A549 (cell line): ENCODE measurements around the gene TRPV3. TPM values are rescaled to one million over a fixed set of nuclear protein-coding genes. Genes with fewer than 3 reads are reported as not detected.

Experiments
- ATAC-seq, 2 experiments: fragments of 200-7000 bp in 1 of 2; fragments of >200 bp in 1 of 2; cut with Nextera tagmentation in 1 of 2; cut with Tn5 transposase in 1 of 2; 3 replicates each; pipeline versions ENCODE4 v1.8.0 to v1.9.1; 2018 to 2020; ENCODE audit warnings: mild to moderate bottlenecking in 1 of 2, moderate library complexity in 1 of 2
- CTCF ChIA-PET: fragments of 300-600 bp; sonication (Branson Sonifier 250); formaldehyde crosslinking; extraction: SDS; loops from one replicate; lab custom pipeline; 2021; ENCODE audit warnings: antibody characterized with exemption, inconsistent platforms; lab: Yijun Ruan, JAX
- POLR2A ChIA-PET: fragments of 350-600 bp; formaldehyde crosslinking; extraction: SDS; loops from one replicate; lab custom pipeline; 2021; ENCODE audit warnings: antibody characterized with exemption, inconsistent platforms; lab: Yijun Ruan, JAX
- DNase-seq, 2 experiments: peaks; one replicate each; pipeline versions ENCODE4 v3.0.0 to v3.0.0-alpha.2; 2011 to 2016; ENCODE audit warnings: low read depth in 1 of 2, low spot score in 1 of 2
- FAIRE-seq: peaks from 2 replicates; lab custom pipeline; 2011; peaks lifted over from hg19 to GRCh38; lab: Jason Lieb, UNC
- H3K27ac ChIP-seq, 2 experiments: fragments of >200 bp; sonication (Bioruptor Twin); formaldehyde crosslinking; 3 replicates each; pipeline ENCODE4 v1.5.1; 2016 to 2017
- H3K4me1 ChIP-seq: fragments of >200 bp; sonication (Bioruptor Twin); formaldehyde crosslinking; 3 replicates; pipeline ENCODE4 v1.6.1; 2016
- H3K4me2 ChIP-seq: fragments of >200 bp; sonication (Bioruptor Twin); formaldehyde crosslinking; 3 replicates; pipeline ENCODE4 v1.6.1; 2016
- H3K4me3 ChIP-seq: fragments of >200 bp; sonication (Bioruptor Twin); formaldehyde crosslinking; 3 replicates; pipeline ENCODE4 v1.5.1; 2016
- H3K9me3 ChIP-seq: fragments of >200 bp; sonication (Bioruptor Twin); formaldehyde crosslinking; 3 replicates; pipeline ENCODE4 v1.6.1; 2016
- CTCF ChIP-seq: fragments of >200 bp; sonication (Bioruptor Twin); formaldehyde crosslinking; IDR thresholded peaks from 3 replicates; pipeline ENCODE4 v1.5.1; 2016
- E2F6 ChIP-seq: IDR thresholded peaks from 2 replicates; pipeline ENCODE4 v1.6.1; 2012; ENCODE audit warnings: low read depth, borderline replicate concordance
- EHF ChIP-seq: fragments of 250-450 bp; sonication (Bioruptor Pico); IDR thresholded peaks from 2 replicates; pipeline ENCODE4 v1.5.0; 2020; ENCODE audit warnings: mild to moderate bottlenecking
- EP300 ChIP-seq, 2 experiments: fragments of >200 bp; sonication (Bioruptor Twin); formaldehyde crosslinking; IDR thresholded peaks; 2 replicates in 1 of 2; 3 replicates in 1 of 2; pipeline ENCODE4 v1.6.1; 2016 to 2017
- ESRRA ChIP-seq: fragments of 150-350 bp; IDR thresholded peaks from 2 replicates; pipeline ENCODE4 v1.6.1; 2014; ENCODE audit warnings: mild to moderate bottlenecking, low read length, borderline replicate concordance
- FOSL2 ChIP-seq, 2 experiments: fragments of 450-650 bp in 1 of 2; fragments of >200 bp in 1 of 2; sonication (Bioruptor Twin) in 1 of 2; formaldehyde crosslinking; IDR thresholded peaks; 2 replicates each; pipeline versions ENCODE4 v1.5.0 to v1.6.1; 2016 to 2020; ENCODE audit warnings: mild to moderate bottlenecking in 1 of 2, moderate library complexity in 1 of 2
- GATA3 ChIP-seq: IDR thresholded peaks from 2 replicates; pipeline ENCODE4 v1.6.1; 2012; ENCODE audit warnings: borderline replicate concordance
- HEYL ChIP-seq: fragments of 250-450 bp; sonication (Bioruptor Pico); IDR thresholded peaks from 2 replicates; pipeline ENCODE4 v1.8.0; 2021; ENCODE audit warnings: mild to moderate bottlenecking, moderate library complexity
- HMGXB4 ChIP-seq: fragments of 250-450 bp; sonication (Bioruptor Pico); IDR thresholded peaks from 2 replicates; pipeline ENCODE4 v1.5.0; 2021; ENCODE audit warnings: mild to moderate bottlenecking, moderate library complexity, borderline replicate concordance
- JUN ChIP-seq, 2 experiments: fragments of >200 bp; sonication (Bioruptor Twin); formaldehyde crosslinking; IDR thresholded peaks; 2 replicates in 1 of 2; 3 replicates in 1 of 2; pipeline ENCODE4 v1.6.1; 2016 to 2017
- JUNB ChIP-seq: fragments of >200 bp; sonication (Bioruptor Twin); formaldehyde crosslinking; IDR thresholded peaks from 2 replicates; pipeline ENCODE4 v1.6.1; 2016
- KDM1A ChIP-seq: fragments of 200-600 bp; sonication (generic); IDR thresholded peaks from 2 replicates; pipeline ENCODE4 v1.6.1; 2016; ENCODE audit warnings: low read depth, mild to moderate bottlenecking
- MAFK ChIP-seq: fragments of 450-650 bp; IDR thresholded peaks from 2 replicates; pipeline ENCODE4 v1.6.1; 2014; ENCODE audit not compliant: partially characterized antibody
- MAX ChIP-seq: IDR thresholded peaks from 2 replicates; pipeline ENCODE4 v1.6.1; 2012
- NFE2L2 ChIP-seq: fragments of 150-350 bp; conservative IDR thresholded peaks from 2 replicates; pipeline ENCODE4 v1.6.1; 2014; ENCODE audit warnings: low read length
- NPAS2 ChIP-seq: fragments of 250-450 bp; sonication (Bioruptor Pico); IDR thresholded peaks from 2 replicates; pipeline ENCODE4 v1.8.0; 2022; ENCODE audit warnings: mild to moderate bottlenecking, moderate library complexity, borderline replicate concordance
- POLR2AphosphoS2 ChIP-seq: conservative IDR thresholded peaks from 2 replicates; pipeline ENCODE4 v1.6.1; 2012; ENCODE audit warnings: low read length, improper control_type of control experiment, inconsistent platforms
- RAD21 ChIP-seq, 2 experiments: fragments of >200 bp in 1 of 2; sonication (Bioruptor Twin) in 1 of 2; formaldehyde crosslinking in 1 of 2; IDR thresholded peaks in 1 of 2; conservative IDR thresholded peaks in 1 of 2; 2 replicates in 1 of 2; 3 replicates in 1 of 2; pipeline ENCODE4 v1.6.1; 2012 to 2018; ENCODE audit warnings: inconsistent platforms in 1 of 2
- RARB ChIP-seq: fragments of 250-450 bp; sonication (Bioruptor Pico); IDR thresholded peaks from 2 replicates; pipeline ENCODE4 v1.8.0; 2021; ENCODE audit warnings: mild to moderate bottlenecking, moderate library complexity
- RCOR1 ChIP-seq: fragments of 150-350 bp; IDR thresholded peaks from 2 replicates; pipeline ENCODE4 v1.6.1; 2014; ENCODE audit warnings: antibody characterized with exemption, low read length, low read depth
- RFX5 ChIP-seq: fragments of 450-650 bp; IDR thresholded peaks from 2 replicates; pipeline ENCODE4 v1.7.1; 2014; ENCODE audit warnings: antibody characterized with exemption, mild to moderate bottlenecking, moderate library complexity
- SMC3 ChIP-seq: fragments of >200 bp; sonication (Bioruptor Twin); formaldehyde crosslinking; IDR thresholded peaks from 3 replicates; pipeline ENCODE4 v1.6.1; 2018; ENCODE audit warnings: inconsistent platforms
- USF2 ChIP-seq: fragments of 450-650 bp; IDR thresholded peaks from 2 replicates; pipeline ENCODE4 v1.6.1; 2014; ENCODE audit warnings: antibody characterized with exemption
- WGBS: methylation state at CpG from one replicate; pipeline ENCODE4 v1.1.6; 2017; ENCODE audit errors: missing lambda C conversion rate; 5-methylcytosine and 5-hydroxymethylcytosine counted together
- polyA plus RNA-seq, 4 experiments: library from polyadenylated mRNA; depleted of rRNA in 3 of 4; stranded (reverse); fragments of >200 nt; fragmentation: RNase III in 1 of 4; extraction: RNeasy Plus Mini Kit Qiagen cat#74134 plus additional on column Dnase treatment in 1 of 4; gene quantifications; 2 replicates in 3 of 4; 3 replicates in 1 of 4; pipeline ENCODE4 v1.2.3, GENCODE V29; 2011 to 2017
- TF ChIP-seq, protein P1 (sequence below): fragments of >200 bp; sonication (Bioruptor Twin); formaldehyde crosslinking; IDR thresholded peaks from 2 replicates; pipeline ENCODE4 v1.6.1; 2016
- TF ChIP-seq, protein P2 (sequence below): fragments of >200 bp; sonication (Bioruptor Twin); formaldehyde crosslinking; IDR thresholded peaks from 3 replicates; pipeline ENCODE4 v1.6.1; 2016

Gene TRPV3
- polyA plus RNA-seq, 2 of the 4 experiments (the other 2 are of a cell fraction) = 0.46 to 1.2 TPM

DNA sequence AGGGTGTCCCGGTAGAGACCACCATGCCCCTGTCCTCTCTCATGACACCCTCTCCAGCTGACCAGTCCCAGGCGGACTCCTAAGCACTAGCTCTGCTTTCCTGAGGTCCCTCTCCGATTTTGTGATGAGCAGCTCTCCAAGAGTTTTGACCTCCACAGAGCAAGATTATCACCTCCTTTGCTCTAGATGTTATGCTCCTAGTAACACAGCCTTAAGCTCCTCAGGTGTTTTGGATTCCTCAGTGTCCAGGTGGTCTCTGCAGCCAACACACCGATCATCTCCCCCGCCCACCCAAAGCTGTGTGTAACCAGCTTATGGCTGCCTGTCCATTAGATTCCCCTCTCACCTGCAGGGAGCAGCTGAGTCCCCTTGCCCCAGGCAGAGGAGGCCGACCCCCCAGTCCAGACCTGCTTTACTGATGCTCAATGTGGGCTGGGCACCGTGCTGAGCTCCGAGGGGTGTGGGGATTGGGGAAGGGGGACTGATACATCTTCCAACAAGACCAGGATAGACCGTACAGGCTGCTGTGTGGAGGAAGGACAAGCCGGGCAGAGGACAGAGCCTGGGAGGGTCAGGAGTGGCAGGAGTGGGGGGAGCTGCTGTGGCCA lies 2.3 kb downstream of the TRPV3 start:
- no peak for ATAC-seq
- TF ChIP-seq RFX5 (no peak), JUN (IDR thresholded peaks at IDR 0.05) (no peak), CTCF (no peak), SMC3 (no peak), NFE2L2 (no peak), E2F6 (no peak), EHF (CRISPR knock-in tag) (no peak), HEYL (no peak), EP300 (IDR thresholded peaks at IDR 0.05) (no peak), MAX (no peak), JUNB (no peak), ESRRA (no peak), USF2 (no peak), RCOR1 (no peak)
- TF ChIP-seq, protein P1, sequence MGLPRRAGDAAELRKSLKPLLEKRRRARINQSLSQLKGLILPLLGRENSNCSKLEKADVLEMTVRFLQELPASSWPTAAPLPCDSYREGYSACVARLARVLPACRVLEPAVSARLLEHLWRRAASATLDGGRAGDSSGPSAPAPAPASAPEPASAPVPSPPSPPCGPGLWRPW = no peak
- TF ChIP-seq, protein P2, sequence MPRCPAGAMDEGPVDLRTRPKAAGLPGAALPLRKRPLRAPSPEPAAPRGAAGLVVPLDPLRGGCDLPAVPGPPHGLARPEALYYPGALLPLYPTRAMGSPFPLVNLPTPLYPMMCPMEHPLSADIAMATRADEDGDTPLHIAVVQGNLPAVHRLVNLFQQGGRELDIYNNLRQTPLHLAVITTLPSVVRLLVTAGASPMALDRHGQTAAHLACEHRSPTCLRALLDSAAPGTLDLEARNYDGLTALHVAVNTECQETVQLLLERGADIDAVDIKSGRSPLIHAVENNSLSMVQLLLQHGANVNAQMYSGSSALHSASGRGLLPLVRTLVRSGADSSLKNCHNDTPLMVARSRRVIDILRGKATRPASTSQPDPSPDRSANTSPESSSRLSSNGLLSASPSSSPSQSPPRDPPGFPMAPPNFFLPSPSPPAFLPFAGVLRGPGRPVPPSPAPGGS = no peak
- H3K4me1 ChIP-seq = no peaks in the 10 kb centered on the region
- POLR2A ChIA-PET = no interaction called here
- no peak overlapping the region for H3K27ac ChIP-seq
- CTCF ChIA-PET = interaction anchor here (0.7 to 1.8 kb wide), 7 partner anchors 10 to 769 kb away, joined by 3 to 9 read pairs (median 3); no protein-coding TSS in a partner anchor
- FAIRE-seq = no peak
- WGBS = 37% methylated on average over 9 of the region's 10 CpGs
- H3K9me3 ChIP-seq = no peaks in the 10 kb centered on the region
- no peak overlapping the region for H3K4me2 ChIP-seq
- no peak overlapping the region for H3K4me3 ChIP-seq
- DNase-seq = no peak

DNA sequence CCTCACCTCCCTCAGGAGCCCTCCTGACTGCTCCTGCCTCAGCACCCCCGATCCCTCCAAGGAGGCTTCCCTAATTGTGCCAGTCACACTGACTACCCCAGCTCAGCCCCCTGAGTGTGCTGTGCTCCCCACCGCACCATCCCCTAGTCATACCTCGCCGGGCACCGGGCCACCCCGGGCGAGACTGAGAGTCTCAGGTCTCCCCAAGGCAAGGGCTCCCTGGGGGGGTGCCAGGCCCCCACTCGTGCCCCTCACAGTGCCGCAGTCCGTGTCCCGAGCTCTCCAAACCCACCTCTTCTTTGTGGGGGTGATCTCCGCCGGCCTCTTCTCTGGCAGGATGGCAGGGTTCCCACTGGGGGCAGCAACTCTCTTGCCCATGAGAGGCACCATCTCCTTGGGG lies 3.2 kb downstream of the TRPV3 start:
- Histone ChIP-seq H3K4me3 (no peak overlapping the region), H3K4me2 (no peak overlapping the region), H3K27ac (no peak overlapping the region), H3K4me1 (no peaks in the 10 kb centered on the region), H3K9me3 (no peaks in the 10 kb centered on the region)
- POLR2A ChIA-PET = no interaction called here
- FAIRE-seq = no peak
- CTCF ChIA-PET = interaction anchor here (0.6 to 1.8 kb wide), 6 partner anchors 11 to 768 kb away, joined by 3 to 9 read pairs (median 4); no protein-coding TSS in a partner anchor
- WGBS = 62% methylated on average over 7 of the region's 13 CpGs
- TF ChIP-seq HMGXB4 (CRISPR knock-in tag) = no peak
- no peak for TF ChIP-seq RAD21 (conservative IDR thresholded peaks at IDR 0.05 in 1 of 2, IDR thresholded peaks at IDR 0.05 in 1 of 2)
- no peak for TF ChIP-seq JUN (IDR thresholded peaks at IDR 0.05)
- no peak for TF ChIP-seq POLR2AphosphoS2
- TF ChIP-seq RFX5 = no peak
- no peak for TF ChIP-seq KDM1A
- TF ChIP-seq RARB = no peak
- TF ChIP-seq FOSL2 (IDR thresholded peaks at IDR 0.05) = no peak
- TF ChIP-seq FOSL2 (CRISPR knock-in tag; IDR thresholded peaks at IDR 0.05) = no peak
- no peak for TF ChIP-seq MAFK
- TF ChIP-seq NPAS2 = no peak
- TF ChIP-seq GATA3 = no peak
- TF ChIP-seq, all 56 proteins: peak for 0
- ATAC-seq = no peak
- DNase-seq = no peak
